Stimulated activated CD4-positive, alpha-beta T cell treated with anti-CD3 and anti-CD28 coated beads, Interleukin-15, amount 100 ng/mL, for 1 hour (primary cell): ENCODE results near the gene L3MBTL4.

Experiments
- DNase-seq, 2 donors: peaks; one replicate each; pipeline ENCODE4 v3.0.0-alpha.2; 2020; ENCODE audit warnings: low read depth in 1 of 2, low spot score in 1 of 2

The L3MBTL4 gene

GRCh38 chr18:6255886-6256285 lies 158.8 kb downstream of the L3MBTL4 start:
- DNase-seq: no peak

GRCh38 chr18:6255116-6255705 lies 159.5 kb downstream of the L3MBTL4 start:
- DNase-seq: no peak

GRCh38 chr18:6254456-6254855 lies 160.3 kb downstream of the L3MBTL4 start:
- no peak for DNase-seq

- DNase-seq: no peak
Measured at GRCh38 chr18:6251084-6251483, 163.6 kb downstream of the L3MBTL4 start.

- no peak for DNase-seq
Measured at GRCh38 chr18:6249788-6250187, 164.9 kb downstream of the L3MBTL4 start.

- no peak for DNase-seq
Measured at GRCh38 chr18:6249170-6249569, 165.5 kb downstream of the L3MBTL4 start.

GRCh38 chr18:6248017-6248416 lies 166.7 kb downstream of the L3MBTL4 start:
- no peak for DNase-seq

GRCh38 chr18:6242004-6242403 lies 172.7 kb downstream of the L3MBTL4 start:
- no peak for DNase-seq

GRCh38 chr18:6239716-6240115 lies 175.0 kb downstream of the L3MBTL4 start:
- DNase-seq: no peak

- no peak for DNase-seq
Measured at GRCh38 chr18:6236258-6236657, 178.5 kb downstream of the L3MBTL4 start.

- DNase-seq: no peak
Measured at GRCh38 chr18:6222271-6222670, 192.4 kb downstream of the L3MBTL4 start.

GRCh38 chr18:6221602-6222014 lies 193.1 kb downstream of the L3MBTL4 start:
- no peak for DNase-seq

- DNase-seq: no peak
Measured at GRCh38 chr18:6220129-6220528, 194.6 kb downstream of the L3MBTL4 start.

- DNase-seq: no peak
Measured at GRCh38 chr18:6219116-6219717, 195.5 kb downstream of the L3MBTL4 start.

GRCh38 chr18:6215888-6216287 lies 198.8 kb downstream of the L3MBTL4 start:
- no peak for DNase-seq

GRCh38 chr18:6211174-6211504 lies 203.6 kb downstream of the L3MBTL4 start:
- DNase-seq: no peak

- DNase-seq: no peak
Measured at GRCh38 chr18:6210349-6211173, 204.2 kb downstream of the L3MBTL4 start.

- DNase-seq: no peak
Measured at GRCh38 chr18:6207941-6208340, 206.8 kb downstream of the L3MBTL4 start.

- no peak for DNase-seq
Measured at GRCh38 chr18:6207116-6207515, 207.6 kb downstream of the L3MBTL4 start.

GRCh38 chr18:6205706-6206105 lies 209.0 kb downstream of the L3MBTL4 start:
- no peak for DNase-seq

GRCh38 chr18:6204476-6204875 lies 210.2 kb downstream of the L3MBTL4 start:
- no peak for DNase-seq

- DNase-seq: no peak
Measured at GRCh38 chr18:6203791-6204190, 210.9 kb downstream of the L3MBTL4 start.
